ENCODE measurements around the gene AGBL4.

The AGBL4 gene

GRCh38 chr1:49686107-49686506, 337.6 kb downstream of the AGBL4 start:
- H3K27me3 ChIP-seq, result no peaks in the 10 kb centered on the region

GRCh38 chr1:49677706-49678105, 346.0 kb downstream of the AGBL4 start:
- Histone ChIP-seq H3K27ac (no peak overlapping the region), H3K4me3 (ENCODE audit: low read depth in 1 of 2, low read length in 1 of 2) (no peak overlapping the region), H3K27me3 (no peaks in the 10 kb centered on the region), H3K36me3 (no peaks in the 10 kb centered on the region), H3K9me3 (no peaks in the 10 kb centered on the region), H3K4me1 (ENCODE audit: control insufficient read depth in 1 of 2, insufficient read depth in 1 of 2, low read depth in 1 of 2, low read length in 1 of 2) (no peaks in the 10 kb centered on the region)
- TF ChIP-seq CTCF (IDR thresholded peaks at IDR 0.05), result no peak

More at GRCh38 chr1:49686107-49686506, 337.6 kb downstream of the AGBL4 start:
- H3K4me1 ChIP-seq (ENCODE audit: control insufficient read depth in 1 of 2, insufficient read depth in 1 of 2, low read depth in 1 of 2, low read length in 1 of 2), result no peaks in the 10 kb centered on the region
- H3K9me3 ChIP-seq, result no peaks in the 10 kb centered on the region
- TF ChIP-seq CTCF (IDR thresholded peaks at IDR 0.05), result no peak
- H3K27ac ChIP-seq, result no peak overlapping the region
- no peak overlapping the region for H3K4me3 ChIP-seq (ENCODE audit: low read depth in 1 of 2, low read length in 1 of 2)
- no peaks in the 10 kb centered on the region for H3K36me3 ChIP-seq

- no peaks in the 10 kb centered on the region for H3K27me3 ChIP-seq
- H3K4me1 ChIP-seq (ENCODE audit: control insufficient read depth in 1 of 2, insufficient read depth in 1 of 2, low read depth in 1 of 2, low read length in 1 of 2), result no peaks in the 10 kb centered on the region
- no peak overlapping the region for H3K27ac ChIP-seq
- no peaks in the 10 kb centered on the region for H3K9me3 ChIP-seq
- no peak overlapping the region for H3K4me3 ChIP-seq (ENCODE audit: low read depth in 1 of 2, low read length in 1 of 2)
- TF ChIP-seq CTCF (IDR thresholded peaks at IDR 0.05), result no peak
- H3K36me3 ChIP-seq, result no peaks in the 10 kb centered on the region
Observed at GRCh38 chr1:49651136-49651535, 372.6 kb downstream of the AGBL4 start.

- no peak for TF ChIP-seq CTCF (IDR thresholded peaks at IDR 0.05)
- H3K27ac ChIP-seq, result no peak overlapping the region
- H3K4me3 ChIP-seq (ENCODE audit: low read depth in 1 of 2, low read length in 1 of 2), result no peak overlapping the region
- H3K4me1 ChIP-seq (ENCODE audit: control insufficient read depth in 1 of 2, insufficient read depth in 1 of 2, low read depth in 1 of 2, low read length in 1 of 2), result no peaks in the 10 kb centered on the region
- no peaks in the 10 kb centered on the region for H3K36me3 ChIP-seq
- H3K9me3 ChIP-seq, result no peaks in the 10 kb centered on the region
- no peaks in the 10 kb centered on the region for H3K27me3 ChIP-seq
Observed at GRCh38 chr1:49630156-49630555, 393.6 kb downstream of the AGBL4 start.

GRCh38 chr1:49627781-49628180, 396.0 kb downstream of the AGBL4 start:
- Histone ChIP-seq H3K9me3 (no peaks in the 10 kb centered on the region), H3K27ac (no peak overlapping the region), H3K36me3 (no peaks in the 10 kb centered on the region), H3K4me3 (ENCODE audit: low read depth in 1 of 2, low read length in 1 of 2) (no peak overlapping the region), H3K4me1 (ENCODE audit: control insufficient read depth in 1 of 2, insufficient read depth in 1 of 2, low read depth in 1 of 2, low read length in 1 of 2) (no peaks in the 10 kb centered on the region), H3K27me3 (no peaks in the 10 kb centered on the region)
- TF ChIP-seq CTCF (IDR thresholded peaks at IDR 0.05), result no peak

- Histone ChIP-seq H3K9me3 (no peaks in the 10 kb centered on the region), H3K36me3 (no peaks in the 10 kb centered on the region), H3K27ac (no peak overlapping the region), H3K27me3 (no peaks in the 10 kb centered on the region), H3K4me3 (ENCODE audit: low read depth in 1 of 2, low read length in 1 of 2) (no peak overlapping the region), H3K4me1 (ENCODE audit: control insufficient read depth in 1 of 2, insufficient read depth in 1 of 2, low read depth in 1 of 2, low read length in 1 of 2) (no peaks in the 10 kb centered on the region)
- no peak for TF ChIP-seq CTCF (IDR thresholded peaks at IDR 0.05)
Observed at GRCh38 chr1:49626472-49626871, 397.3 kb downstream of the AGBL4 start.

Data from neutrophil (primary cell).